IMR-90 (cell line): ENCODE measurements around the gene GCK. TPM values are rescaled to one million over a fixed set of nuclear protein-coding genes. Genes with fewer than 3 reads are reported as not detected.

ENCODE experiments used
- ATAC-seq: fragments of 200-7000 bp; cut with Tn5 transposase; 2 replicates; pipeline ENCODE4 v1.9.1; 2020; ENCODE audit warnings: low read depth, mild to moderate bottlenecking, moderate library complexity
- Bru-seq: library from RNA; stranded (reverse); fragments of 400-500 nt; gene quantifications from one replicate; lab custom pipeline; 2021; lab: Mats Ljungman, UMichigan
- BruChase-seq, 2 experiments: library from RNA; stranded (reverse); fragments of 400-500 nt; gene quantifications; one replicate each; lab custom pipeline; 2021; lab: Mats Ljungman, UMichigan
- BruUV-seq: library from RNA; stranded (reverse); fragments of 400-500 nt; replicated peaks from 2 replicates; lab custom pipeline; 2021; lab: Mats Ljungman, UMichigan
- CTCF ChIA-PET: fragments of 300-600 bp; formaldehyde crosslinking; extraction: SDS; loops from one replicate; lab custom pipeline; 2021; ENCODE audit warnings: antibody characterized with exemption; lab: Yijun Ruan, JAX
- POLR2A ChIA-PET: fragments of 300-600 bp; sonication (Branson Sonifier 250); formaldehyde crosslinking; loops from one replicate; lab custom pipeline; 2022; ENCODE audit warnings: antibody characterized with exemption; ENCODE audit not compliant: unreplicated experiment; lab: Charles Lee
- DNase-seq: peaks from one replicate; pipeline ENCODE4 v3.0.0; 2013
- H2AFZ ChIP-seq: replicated peaks from 2 replicates; pipeline ENCODE3; 2013; ENCODE audit warnings: low read length, mild to moderate bottlenecking; ENCODE audit not compliant: poor library complexity
- H2AK5ac ChIP-seq: 2 replicates; pipeline ENCODE4 v1.6.1; 2013; ENCODE audit warnings: low read depth, low read length, inconsistent platforms
- H2AK9ac ChIP-seq: replicated peaks from 2 replicates; pipeline ENCODE3; 2013; ENCODE audit warnings: mild to moderate bottlenecking, low read depth, low read length, moderate library complexity; ENCODE audit not compliant: poor library complexity
- H2BK120ac ChIP-seq: 2 replicates; pipeline ENCODE4 v1.6.1; 2013; ENCODE audit warnings: low read depth, low read length, inconsistent platforms
- H2BK15ac ChIP-seq: 3 replicates; pipeline ENCODE4 v1.6.1; 2013; ENCODE audit warnings: low read depth, low read length, inconsistent platforms
- H2BK20ac ChIP-seq: 2 replicates; pipeline ENCODE4 v1.6.1; 2013; ENCODE audit warnings: low read depth, mild to moderate bottlenecking, inconsistent platforms, low read length, moderate library complexity
- H2BK5ac ChIP-seq: 2 replicates; pipeline ENCODE4 v1.6.1; 2013; ENCODE audit warnings: mild to moderate bottlenecking, low read depth, low read length, inconsistent platforms; ENCODE audit not compliant: poor library complexity, severe bottlenecking
- H3K14ac ChIP-seq: replicated peaks from 2 replicates; pipeline ENCODE4 v1.6.1; 2013; ENCODE audit warnings: low read depth, low read length, inconsistent platforms
- H3K18ac ChIP-seq: 2 replicates; pipeline ENCODE4 v1.6.1; 2013; ENCODE audit warnings: low read depth, low read length, control low read depth
- H3K23ac ChIP-seq: 2 replicates; pipeline ENCODE4 v1.6.1; 2013; ENCODE audit warnings: low read depth, low read length, inconsistent platforms
- H3K27ac ChIP-seq: 2 replicates; pipeline ENCODE4 v1.5.1; 2013; ENCODE audit warnings: mild to moderate bottlenecking, control low read depth, low read length; ENCODE audit not compliant: insufficient read depth
- H3K27me3 ChIP-seq: 2 replicates; pipeline ENCODE4 v1.6.1; 2013; ENCODE audit warnings: low read length; ENCODE audit not compliant: control insufficient read depth, insufficient read depth
- H3K36me3 ChIP-seq: 2 replicates; pipeline ENCODE4 v1.6.1; 2013; ENCODE audit warnings: low read length, mixed read lengths; ENCODE audit not compliant: control insufficient read depth, insufficient read depth
- H3K4ac ChIP-seq: 2 replicates; pipeline ENCODE4 v1.6.1; 2013; ENCODE audit warnings: low read depth, low read length, inconsistent platforms
- H3K4me1 ChIP-seq: 2 replicates; pipeline ENCODE4 v1.6.1; 2013; ENCODE audit warnings: low read length, mixed read lengths; ENCODE audit not compliant: control insufficient read depth, insufficient read depth
- H3K4me2 ChIP-seq: 2 replicates; pipeline ENCODE4 v1.6.1; 2013; ENCODE audit warnings: low read depth, mild to moderate bottlenecking, control low read depth, low read length, moderate library complexity
- H3K4me3 ChIP-seq: 2 replicates; pipeline ENCODE4 v1.5.1; 2013; ENCODE audit warnings: low read depth, mild to moderate bottlenecking, control low read depth, low read length, moderate library complexity; ENCODE audit not compliant: insufficient read depth
- H3K56ac ChIP-seq: 2 replicates; pipeline ENCODE4 v1.6.1; 2013; ENCODE audit warnings: low read length, inconsistent platforms; ENCODE audit not compliant: insufficient read depth; ENCODE audit errors: extremely low read depth
- H3K79me1 ChIP-seq, 2 experiments: 2 replicates each; pipeline ENCODE4 v1.6.1; 2013; ENCODE audit warnings: low read length in 2 of 2, inconsistent platforms in 1 of 2, low read depth in 1 of 2
- H3K9ac ChIP-seq: 2 replicates; pipeline ENCODE4 v1.6.1; 2013; ENCODE audit warnings: low read depth, low read length, control low read depth
- H3K9me1 ChIP-seq: 2 replicates; pipeline ENCODE4 v1.6.1; 2013; ENCODE audit warnings: low read length, inconsistent platforms; ENCODE audit not compliant: insufficient read depth
- H3K9me3 ChIP-seq: 2 replicates; pipeline ENCODE4 v1.6.1; 2013; ENCODE audit warnings: low read length; ENCODE audit not compliant: control insufficient read depth, insufficient read depth
- H4K20me1 ChIP-seq: 2 replicates; pipeline ENCODE4 v1.6.1; 2013; ENCODE audit warnings: low read length, inconsistent platforms; ENCODE audit not compliant: insufficient read depth
- H4K5ac ChIP-seq: 2 replicates; pipeline ENCODE4 v1.6.1; 2013; ENCODE audit warnings: mild to moderate bottlenecking, low read depth, low read length, control low read depth
- H4K8ac ChIP-seq, 2 experiments: 2 replicates each; pipeline ENCODE4 v1.6.1; 2013; ENCODE audit warnings: low read depth in 2 of 2, low read length in 2 of 2, control low read depth in 1 of 2, inconsistent platforms in 1 of 2
- H4K91ac ChIP-seq: 2 replicates; pipeline ENCODE4 v1.6.1; 2013; ENCODE audit warnings: low read depth, low read length, inconsistent platforms; ENCODE audit not compliant: insufficient read depth
- CEBPB ChIP-seq: IDR thresholded peaks from 2 replicates; pipeline ENCODE4 v1.6.1; 2012; ENCODE audit warnings: low read depth, low read length, improper control_type of control experiment
- CHD1 ChIP-seq: IDR thresholded peaks from 2 replicates; pipeline ENCODE4 v1.6.1; 2012; ENCODE audit warnings: low read depth, low read length, improper control_type of control experiment
- CTCF ChIP-seq: conservative IDR thresholded peaks from 2 replicates; pipeline ENCODE4 v1.5.1; 2012; ENCODE audit warnings: mild to moderate bottlenecking, low read depth, low read length, improper control_type of control experiment
- ELK1 ChIP-seq: fragments of 150-350 bp; IDR thresholded peaks from 2 replicates; pipeline ENCODE4 v1.6.1; 2016; ENCODE audit warnings: low read depth, mild to moderate bottlenecking, low read length, moderate library complexity, borderline replicate concordance
- FOS ChIP-seq: fragments of 150-350 bp; IDR thresholded peaks from 2 replicates; pipeline ENCODE4 v1.6.1; 2016; ENCODE audit warnings: low read depth, low read length
- MAFK ChIP-seq: IDR thresholded peaks from 2 replicates; pipeline ENCODE4 v1.6.1; 2012; ENCODE audit warnings: low read depth, low read length, improper control_type of control experiment
- MAZ ChIP-seq: IDR thresholded peaks from 2 replicates; pipeline ENCODE4 v1.6.1; 2012; ENCODE audit warnings: low read depth, mild to moderate bottlenecking, low read length, improper control_type of control experiment, moderate library complexity, borderline replicate concordance
- MXI1 ChIP-seq: IDR thresholded peaks from 2 replicates; pipeline ENCODE4 v1.6.1; 2012; ENCODE audit warnings: low read depth, mild to moderate bottlenecking, low read length, moderate library complexity, borderline replicate concordance
- NFE2L2 ChIP-seq: fragments of 150-350 bp; IDR thresholded peaks from 2 replicates; pipeline ENCODE4 v1.6.1; 2016; ENCODE audit warnings: low read depth, mild to moderate bottlenecking, low read length
- RCOR1 ChIP-seq: IDR thresholded peaks from 2 replicates; pipeline ENCODE4 v1.6.1; 2012; ENCODE audit warnings: mild to moderate bottlenecking, low read length, improper control_type of control experiment; ENCODE audit not compliant: insufficient replicate concordance
- RFX5 ChIP-seq: IDR thresholded peaks from 2 replicates; pipeline ENCODE4 v1.8.0; 2012; ENCODE audit warnings: low read depth, mild to moderate bottlenecking, low read length, moderate library complexity
- WGBS, 2 experiments: methylation state at CpG; one replicate each; pipeline versions ENCODE4 v1.1.5 to v1.1.7; 2013; ENCODE audit warnings: missing lambda C conversion rate in 2 of 2; ENCODE audit not compliant: insufficient read length in 1 of 2; ENCODE audit errors: extremely low coverage in 2 of 2; 5-methylcytosine and 5-hydroxymethylcytosine counted together
- dilution Hi-C: fragments of 300-500 bp; cut with HindIII; formaldehyde crosslinking; loops from one replicate; pipeline ENCODE4 v1.14.3; 2018; ENCODE audit warnings: low sequenced_read_pairs; ENCODE audit not compliant: unreplicated experiment
- in situ Hi-C: fragments of 300-500 bp; cut with MboI; formaldehyde crosslinking; loops from 3 replicates; pipeline ENCODE4 v1.14.3; 2019; ENCODE audit warnings: low sequenced_read_pairs, inconsistent platforms, mixed read lengths
- intact Hi-C: fragments of 100-400 bp; cut with micrococcal nuclease; formaldehyde crosslinking; loops from 2 replicates; pipeline ENCODE4 v1.10.0; 2022
- long read RNA-seq: library from polyadenylated mRNA; unstranded; transcript quantifications from one replicate; pipeline ENCODE4 v2.0.0, GENCODE V29; 2021; ENCODE audit not compliant: unreplicated experiment
- polyA plus RNA-seq, 3 experiments: library from polyadenylated mRNA; depleted of rRNA; stranded (reverse); fragments of >200 nt; gene quantifications; 2 replicates each; pipeline ENCODE4 v1.2.3, GENCODE V29; 2012; ENCODE audit warnings: low replicate concordance in 1 of 3
- total RNA-seq: library from RNA; depleted of rRNA; stranded (reverse); fragments of >200 nt; gene quantifications from 2 replicates; pipeline ENCODE4 v1.2.3, GENCODE V29; 2012; rRNA removed
- TF ChIP-seq, protein P1 (sequence below): fragments of 150-350 bp; IDR thresholded peaks from 2 replicates; pipeline ENCODE4 v1.6.1; 2017; ENCODE audit warnings: mild to moderate bottlenecking, antibody characterized with exemption, low read length, low read depth

The GCK gene
- total RNA-seq (0.18 and 0.28 TPM in 2 replicates), polyA plus RNA-seq (2012; rRNA removed) (0.07 and 0.14 TPM in 2 replicates), Bru-seq, nascent RNA (not detected), BruChase-seq, experiment 1, labeled RNA remaining after a 6-hour chase (not detected), BruChase-seq, experiment 2, labeled RNA remaining after a 2-hour chase (not detected)
- 0.36 and 0.54 TPM in 2 replicates for polyA plus RNA-seq (2012; cell fraction: cytosol; rRNA removed)
- polyA plus RNA-seq (2012; cell fraction: nucleus; rRNA removed; ENCODE audit: low replicate concordance): 0.05 and 0.21 TPM in 2 replicates
- long read RNA-seq, partial matches to known transcripts: 0 of 2 reads
- long read RNA-seq, other reads (novel, unspliced or antisense): 0 of 2 reads

DNA sequence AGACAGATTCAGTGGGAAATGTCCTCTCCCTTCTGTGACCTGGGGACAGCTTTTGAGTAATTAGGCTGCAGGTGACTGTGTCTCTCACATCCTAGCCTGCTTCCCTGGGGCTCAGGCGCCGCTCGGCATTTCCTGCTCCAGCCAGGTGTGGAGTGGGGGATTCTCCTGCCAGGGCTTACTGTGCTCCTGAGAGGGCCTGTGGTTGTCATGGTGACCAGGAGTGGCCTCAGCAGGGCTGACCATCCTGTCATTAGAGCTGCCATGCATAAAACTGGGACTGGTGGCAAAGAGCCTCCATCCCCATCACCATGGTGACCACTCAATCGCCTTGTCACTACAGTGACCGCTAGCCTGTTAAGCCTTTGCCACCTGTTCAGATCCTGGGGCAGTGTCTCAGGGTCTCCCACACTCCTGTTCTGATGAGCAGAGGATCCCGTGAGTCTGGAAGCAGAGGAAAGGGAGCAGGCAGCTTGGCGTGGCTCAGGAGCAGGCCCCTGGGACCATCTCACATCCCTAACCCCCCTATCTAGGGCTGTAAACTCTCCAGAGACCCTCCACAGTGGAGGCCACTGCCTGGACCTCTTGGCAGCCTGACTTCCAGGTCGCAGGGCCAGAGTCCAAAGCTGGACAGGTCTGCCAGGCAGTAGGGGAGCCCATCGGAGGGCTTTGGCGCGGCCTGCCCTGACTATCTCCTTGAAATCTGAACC, at the start of gene GCK:
Gene GCK, minus strand, starts transcription at position 154 of the 707 bp plus-strand sequence. CDS start 486 bp downstream, outside the sequence.
- POLR2A ChIA-PET: no interaction called here
- Histone ChIP-seq H2AK9ac (no peak within 1 kb of the TSS), H4K5ac (no peak within 1 kb of the TSS), H3K4ac (no peak within 1 kb of the TSS), H3K27me3 (peaks cover 15% of the 10 kb centered on the region), H3K9me1 (no peaks in the 10 kb centered on the region), H2AK5ac (no peak within 1 kb of the TSS), H4K8ac (no peak within 1 kb of the TSS), H4K91ac (no peak within 1 kb of the TSS), H2BK120ac (no peak within 1 kb of the TSS), H3K4me1 (peaks cover 2% of the 10 kb centered on the region), H3K18ac (no peak within 1 kb of the TSS), H3K4me2 (no peak within 1 kb of the TSS), H3K4me3 (no peak within 1 kb of the TSS), H2BK20ac (no peak within 1 kb of the TSS), H3K14ac (no peak within 1 kb of the TSS), H2BK5ac (no peak within 1 kb of the TSS), H3K36me3 (no peaks in the 10 kb centered on the region), H4K20me1 (no peaks in the 10 kb centered on the region), H3K27ac (no peak within 1 kb of the TSS), H3K23ac (no peak within 1 kb of the TSS), H3K9me3 (no peaks in the 10 kb centered on the region), H3K9ac (no peak within 1 kb of the TSS), H2BK15ac (no peak within 1 kb of the TSS), H2AFZ (no peak within 1 kb of the TSS), H3K56ac (no peak within 1 kb of the TSS), H3K79me1 (no peaks in the 10 kb centered on the region; a peak in 1 of 4 replicates)
- BruUV-seq: no TSS peak
- DNase-seq (no peak), ATAC-seq (no peak)
- 69% methylated on average over 4 of the region's 11 CpGs; no CpG with 5 or more reads in 1 of the 2 experiments for WGBS, 2 experiments
- TF ChIP-seq FOS (no peak), RCOR1 (no peak), MXI1 (no peak), MAZ (no peak), CEBPB (no peak), NFE2L2 (no peak), MAFK (no peak), RFX5 (no peak), ELK1 (no peak), CHD1 (no peak), CTCF (no peak)
- TF ChIP-seq, protein P1, sequence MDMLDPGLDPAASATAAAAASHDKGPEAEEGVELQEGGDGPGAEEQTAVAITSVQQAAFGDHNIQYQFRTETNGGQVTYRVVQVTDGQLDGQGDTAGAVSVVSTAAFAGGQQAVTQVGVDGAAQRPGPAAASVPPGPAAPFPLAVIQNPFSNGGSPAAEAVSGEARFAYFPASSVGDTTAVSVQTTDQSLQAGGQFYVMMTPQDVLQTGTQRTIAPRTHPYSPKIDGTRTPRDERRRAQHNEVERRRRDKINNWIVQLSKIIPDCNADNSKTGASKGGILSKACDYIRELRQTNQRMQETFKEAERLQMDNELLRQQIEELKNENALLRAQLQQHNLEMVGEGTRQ: no peak
- dilution Hi-C loops: no loop called here
- CTCF ChIA-PET: no interaction called here
- intact Hi-C loops: no loop called here
- in situ Hi-C loops: no loop called here
